Stimulated activated CD4-positive, alpha-beta T cell treated with anti-CD3 and anti-CD28 coated beads, Interleukin-4, amount 100 ng/mL, for 4 hours (primary cell): ENCODE results near the gene LRFN2.

Experiments used
- DNase-seq, 2 experiments: peaks; one replicate each; pipeline ENCODE4 v3.0.0-alpha.2; 2020

The LRFN2 gene

GRCh38 chr6:40393641-40394040 is 193.5 kb downstream of the LRFN2 start:
- no peak for DNase-seq

- no peak for DNase-seq
Observed at GRCh38 chr6:40392589-40392988, 194.6 kb downstream of the LRFN2 start.

GRCh38 chr6:40391851-40392517 is 195.2 kb downstream of the LRFN2 start:
- no peak for DNase-seq

- DNase-seq = no peak
Observed at GRCh38 chr6:40391086-40391485, 196.1 kb downstream of the LRFN2 start.

GRCh38 chr6:40390144-40390800 is 196.9 kb downstream of the LRFN2 start:
- no peak for DNase-seq

GRCh38 chr6:40389254-40389653 is 197.9 kb downstream of the LRFN2 start:
- DNase-seq = no peak

GRCh38 chr6:40387871-40388264 is 199.3 kb downstream of the LRFN2 start:
- DNase-seq = no peak

GRCh38 chr6:40387127-40387870 is 199.9 kb downstream of the LRFN2 start:
- no peak for DNase-seq

GRCh38 chr6:40386200-40386599 is 201.0 kb downstream of the LRFN2 start:
- no peak for DNase-seq

GRCh38 chr6:40383348-40384115 is 203.6 kb downstream of the LRFN2 start:
- DNase-seq = no peak

GRCh38 chr6:40380271-40380670 is 206.9 kb downstream of the LRFN2 start:
- no peak for DNase-seq

- no peak for DNase-seq
Observed at GRCh38 chr6:40379811-40380210, 207.4 kb downstream of the LRFN2 start.

GRCh38 chr6:40378725-40379074 is 208.5 kb downstream of the LRFN2 start:
- DNase-seq = no peak

GRCh38 chr6:40378071-40378724 is 209.0 kb downstream of the LRFN2 start:
- no peak for DNase-seq

- no peak for DNase-seq
Observed at GRCh38 chr6:40377173-40377806, 209.9 kb downstream of the LRFN2 start.

- DNase-seq = no peak
Observed at GRCh38 chr6:40376113-40376650, 211.0 kb downstream of the LRFN2 start.

- DNase-seq = no peak
Observed at GRCh38 chr6:40373267-40373666, 213.9 kb downstream of the LRFN2 start.

- DNase-seq = no peak
Observed at GRCh38 chr6:40371621-40372020, 215.5 kb downstream of the LRFN2 start.

- DNase-seq = no peak
Observed at GRCh38 chr6:40371095-40371494, 216.1 kb downstream of the LRFN2 start.

- no peak for DNase-seq
Observed at GRCh38 chr6:40369891-40370290, 217.3 kb downstream of the LRFN2 start.

- no peak for DNase-seq
Observed at GRCh38 chr6:40369042-40369441, 218.1 kb downstream of the LRFN2 start.

GRCh38 chr6:40362859-40363258 is 224.3 kb downstream of the LRFN2 start:
- no peak for DNase-seq
